GM18499 (cell line): Measurements from ENCODE around the gene F2.
"Not testable (repeated sequence)": the region's sequence is repeated elsewhere in the genome, so short reads cannot be mapped to it uniquely, and the experiment has no call there.

Experiments used
- ATAC-seq: cut with Tn5 transposase; IDR thresholded peaks from one replicate; pipeline ENCODE4 v1.9.1; 2021; ENCODE audit warnings: moderate number of reproducible peaks; ENCODE audit not compliant: insufficient read depth, unreplicated experiment

The F2 gene

GRCh38 chr11:46682773-46683752 is 36.0 kb upstream of the F2 start:
- ATAC-seq: no peak

GRCh38 chr11:46684367-46684766 is 34.6 kb upstream of the F2 start:
- no peak for ATAC-seq

GRCh38 chr11:46686886-46687795 is 31.9 kb upstream of the F2 start:
- ATAC-seq: no peak

GRCh38 chr11:46690702-46691101 is 28.3 kb upstream of the F2 start:
- no peak for ATAC-seq

GRCh38 chr11:46692450-46692849 is 26.6 kb upstream of the F2 start:
- no peak for ATAC-seq

- ATAC-seq: no peak
These were observed 25.4 kb upstream of the F2 start for GRCh38 chr11:46693597-46694012.

GRCh38 chr11:46694072-46694471 is 24.9 kb upstream of the F2 start:
- ATAC-seq: no peak

GRCh38 chr11:46694607-46695006 is 24.4 kb upstream of the F2 start:
- ATAC-seq: no peak

GRCh38 chr11:46695345-46696211 is 23.4 kb upstream of the F2 start:
- ATAC-seq: no peak

- ATAC-seq: no peak
These were observed 22.8 kb upstream of the F2 start for GRCh38 chr11:46696212-46696558.

GRCh38 chr11:46697303-46697702 is 21.7 kb upstream of the F2 start:
- no peak for ATAC-seq

- no peak for ATAC-seq
These were observed 21.3 kb upstream of the F2 start for GRCh38 chr11:46697723-46698122.

- ATAC-seq: no peak
These were observed 20.4 kb upstream of the F2 start for GRCh38 chr11:46698597-46698996.

- peak; percentile 47 for ATAC-seq
These were observed 18.6 kb upstream of the F2 start, which contains the start of the genes ARHGAP1 and ZNF408 for GRCh38 chr11:46700241-46701077. Gene ARHGAP1, minus strand, starts transcription at chr11:46700619. Its CDS starts 4,512 bp downstream, at chr11:46696107. Gene ZNF408, plus strand, starts transcription at chr11:46701031. Its CDS starts 17 bp downstream, at chr11:46701048.

GRCh38 chr11:46701078-46701654 is 17.8 kb upstream of the F2 start:
- no peak for ATAC-seq

GRCh38 chr11:46705070-46705688 is 13.8 kb upstream of the F2 start:
- no peak for ATAC-seq

- no peak for ATAC-seq
These were observed 12.1 kb upstream of the F2 start for GRCh38 chr11:46706886-46707285.

- ATAC-seq: not testable (repeated sequence)
These were observed 9.7 kb upstream of the F2 start for GRCh38 chr11:46709351-46709750.
